Measurements from ENCODE around the gene LAMC2.
"Not testable (repeated sequence)": the region's sequence is repeated elsewhere in the genome, so short reads cannot be mapped to it uniquely, and the experiment has no call there.

The LAMC2 gene

DNA sequence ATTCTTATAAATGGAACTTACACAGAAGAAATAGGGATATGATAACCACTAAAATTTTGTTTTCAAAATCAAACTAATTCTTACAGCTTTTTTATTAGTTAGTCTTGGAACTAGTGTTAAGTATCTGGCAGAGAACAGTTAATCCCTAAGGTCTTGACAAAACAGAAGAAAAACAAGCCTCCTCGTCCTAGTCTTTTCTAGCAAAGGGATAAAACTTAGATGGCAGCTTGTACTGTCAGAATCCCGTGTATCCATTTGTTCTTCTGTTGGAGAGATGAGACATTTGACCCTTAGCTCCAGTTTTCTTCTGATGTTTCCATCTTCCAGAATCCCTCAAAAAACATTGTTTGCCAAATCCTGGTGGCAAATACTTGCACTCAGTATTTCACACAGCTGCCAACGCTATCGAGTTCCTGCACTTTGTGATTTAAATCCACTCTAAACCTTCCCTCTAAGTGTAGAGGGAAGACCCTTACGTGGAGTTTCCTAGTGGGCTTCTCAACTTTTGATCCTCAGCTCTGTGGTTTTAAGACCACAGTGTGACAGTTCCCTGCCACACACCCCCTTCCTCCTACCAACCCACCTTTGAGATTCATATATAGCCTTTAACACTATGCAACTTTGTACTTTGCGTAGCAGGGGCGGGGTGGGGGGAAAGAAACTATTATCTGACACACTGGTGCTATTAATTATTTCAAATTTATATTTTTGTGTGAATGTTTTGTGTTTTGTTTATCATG, 42.3 kb upstream of the LAMC2 start:
- TF ChIP-seq, protein P1, sequence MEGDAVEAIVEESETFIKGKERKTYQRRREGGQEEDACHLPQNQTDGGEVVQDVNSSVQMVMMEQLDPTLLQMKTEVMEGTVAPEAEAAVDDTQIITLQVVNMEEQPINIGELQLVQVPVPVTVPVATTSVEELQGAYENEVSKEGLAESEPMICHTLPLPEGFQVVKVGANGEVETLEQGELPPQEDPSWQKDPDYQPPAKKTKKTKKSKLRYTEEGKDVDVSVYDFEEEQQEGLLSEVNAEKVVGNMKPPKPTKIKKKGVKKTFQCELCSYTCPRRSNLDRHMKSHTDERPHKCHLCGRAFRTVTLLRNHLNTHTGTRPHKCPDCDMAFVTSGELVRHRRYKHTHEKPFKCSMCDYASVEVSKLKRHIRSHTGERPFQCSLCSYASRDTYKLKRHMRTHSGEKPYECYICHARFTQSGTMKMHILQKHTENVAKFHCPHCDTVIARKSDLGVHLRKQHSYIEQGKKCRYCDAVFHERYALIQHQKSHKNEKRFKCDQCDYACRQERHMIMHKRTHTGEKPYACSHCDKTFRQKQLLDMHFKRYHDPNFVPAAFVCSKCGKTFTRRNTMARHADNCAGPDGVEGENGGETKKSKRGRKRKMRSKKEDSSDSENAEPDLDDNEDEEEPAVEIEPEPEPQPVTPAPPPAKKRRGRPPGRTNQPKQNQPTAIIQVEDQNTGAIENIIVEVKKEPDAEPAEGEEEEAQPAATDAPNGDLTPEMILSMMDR (IDR thresholded peaks at IDR 0.05; ENCODE audit: control extremely low read depth, extremely low read depth, low read depth, missing control alignments), result no peak
- ChIA-PET CTCF (no interaction called here), POLR2A (no interaction called here)
- no peak for DNase-seq (ENCODE audit: extremely low spot score)

DNA sequence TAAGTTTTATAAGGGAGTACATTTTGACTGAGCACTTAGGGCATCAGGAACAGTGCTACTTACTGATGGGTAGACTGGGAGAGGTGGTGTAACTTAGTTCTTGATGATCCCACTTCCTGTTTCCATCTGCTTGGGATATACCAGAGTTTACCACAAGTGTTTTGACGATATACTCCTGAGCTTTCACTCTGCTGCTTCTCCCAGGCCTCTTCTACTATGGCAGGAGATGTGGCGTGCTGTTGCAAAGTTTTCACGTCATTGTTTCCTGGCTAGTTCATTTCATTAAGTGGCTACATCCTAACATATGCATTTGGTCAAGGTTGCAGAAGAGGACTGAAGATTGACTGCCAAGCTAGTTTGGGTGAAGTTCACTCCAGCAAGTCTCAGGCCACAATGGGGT, 41.3 kb upstream of the LAMC2 start:
- TF ChIP-seq, protein P1 (IDR thresholded peaks at IDR 0.05; ENCODE audit: control extremely low read depth, extremely low read depth, low read depth, missing control alignments), result no peak
- no peak for DNase-seq (ENCODE audit: extremely low spot score)
- ChIA-PET CTCF (interaction anchor here (0.7 to 1.5 kb wide), 2 partner anchors 22 to 83 kb away, joined by 3 read pairs; no protein-coding TSS in a partner anchor), POLR2A (no interaction called here)

- ChIA-PET CTCF (no interaction called here), POLR2A (no interaction called here)
- DNase-seq (ENCODE audit: extremely low spot score), result no peak
These were observed 38.3 kb upstream of the LAMC2 start for GRCh38 chr1:183147735-183148134.

DNA sequence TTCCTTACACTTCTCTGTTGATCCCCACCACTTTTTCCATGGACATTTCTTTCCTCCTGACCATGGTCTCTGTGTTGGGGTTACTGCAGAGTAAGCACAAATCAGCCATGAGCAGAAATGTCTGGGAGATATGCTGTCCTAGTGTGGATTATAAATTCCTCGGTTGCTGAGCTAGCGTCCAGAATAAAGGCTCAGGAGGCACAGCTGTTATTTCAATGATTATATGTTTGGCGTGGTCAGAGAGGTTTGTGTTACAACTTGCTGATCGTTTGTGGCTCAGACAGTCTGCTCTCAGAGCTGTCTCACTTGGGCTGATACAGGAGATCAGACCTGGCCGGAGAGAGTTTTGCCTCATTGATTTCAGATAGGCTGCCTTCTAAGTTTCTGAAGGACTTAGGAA, 37.5 kb upstream of the LAMC2 start:
- ChIA-PET POLR2A (no interaction called here), CTCF (interaction anchor here (0.6 kb wide), 1 partner anchor 9 kb away, joined by 4 read pairs; no protein-coding TSS in a partner anchor)
- DNase-seq (ENCODE audit: extremely low spot score), result no peak
- TF ChIP-seq, protein P1 (IDR thresholded peaks at IDR 0.05; ENCODE audit: control extremely low read depth, extremely low read depth, low read depth, missing control alignments), result no peak

More at GRCh38 chr1:183147735-183148134, 38.3 kb upstream of the LAMC2 start:
- TF ChIP-seq, protein P1 (IDR thresholded peaks at IDR 0.05; ENCODE audit: control extremely low read depth, extremely low read depth, low read depth, missing control alignments), result no peak

DNA sequence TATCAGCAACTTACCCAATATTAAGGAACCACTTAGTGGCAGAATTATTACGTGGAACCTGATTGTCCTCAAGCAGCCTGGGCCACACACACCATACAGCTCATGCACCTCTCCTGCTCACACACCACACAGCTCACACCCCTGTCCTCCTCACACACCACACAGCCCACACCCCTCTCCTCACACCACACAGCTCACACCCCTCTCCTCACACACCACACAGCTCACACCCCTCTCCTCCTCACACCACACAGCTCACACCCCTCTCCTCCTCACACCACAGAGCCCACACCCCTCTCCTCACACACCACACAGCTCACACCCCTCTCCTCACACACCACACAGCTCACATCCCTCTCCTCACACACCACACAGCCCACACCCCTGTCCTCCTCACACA, 36.8 kb upstream of the LAMC2 start:
- ChIA-PET POLR2A (no interaction called here), CTCF (interaction anchor here (0.6 kb wide), 1 partner anchor 10 kb away, joined by 4 read pairs; no protein-coding TSS in a partner anchor)
- DNase-seq (ENCODE audit: extremely low spot score), result no peak
- TF ChIP-seq, protein P1 (IDR thresholded peaks at IDR 0.05; ENCODE audit: control extremely low read depth, extremely low read depth, low read depth, missing control alignments), result no peak

DNA sequence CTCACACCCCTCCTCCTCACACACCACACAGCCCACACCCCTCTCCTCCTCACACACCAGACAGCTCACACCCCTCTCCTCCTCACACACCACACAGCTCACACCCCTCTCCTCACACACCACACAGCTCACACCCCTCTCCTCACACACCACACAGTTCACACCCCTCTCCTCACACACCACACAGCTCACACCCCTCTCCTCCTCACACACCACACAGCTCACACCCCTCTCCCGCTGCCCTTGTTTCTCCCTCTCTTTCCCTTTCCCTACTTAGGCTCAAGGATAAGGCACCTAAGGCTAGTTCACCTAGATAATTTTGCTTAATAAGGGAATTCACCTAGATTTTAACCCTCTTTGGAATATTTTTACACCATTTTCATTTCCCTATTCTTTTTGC, 36.0 kb upstream of the LAMC2 start:
- POLR2A ChIA-PET; CTCF ChIA-PET; DNase-seq (ENCODE audit: extremely low spot score): not testable (repeated sequence)

DNA sequence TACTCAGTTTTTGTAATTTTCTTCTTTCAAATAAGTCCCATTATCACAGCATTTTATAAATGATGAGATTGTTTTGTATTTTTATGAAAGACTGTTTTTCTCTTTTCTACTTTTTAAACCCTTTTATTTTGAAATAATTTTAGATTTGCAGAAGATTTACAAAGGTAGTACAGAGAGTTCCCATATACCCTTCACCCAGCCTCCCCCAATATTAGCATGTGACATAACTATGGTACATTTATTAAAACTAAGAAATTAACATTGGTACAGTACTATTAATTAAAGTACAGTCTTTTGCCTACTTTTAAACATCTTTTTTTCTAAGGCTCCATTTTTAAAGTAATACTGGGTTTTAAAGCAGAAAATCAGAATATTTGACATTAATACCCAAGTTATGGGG, 35.6 kb upstream of the LAMC2 start:
- DNase-seq (ENCODE audit: extremely low spot score), result no peak
- CTCF ChIA-PET, result no interaction called here
- TF ChIP-seq, protein P1 (IDR thresholded peaks at IDR 0.05; ENCODE audit: control extremely low read depth, extremely low read depth, low read depth, missing control alignments), result no peak
- POLR2A ChIA-PET, result no interaction called here

All from GM10248 (cell line).